Natural killer cell (primary cell): ENCODE measurements around the gene CDC42EP4. TPM values are rescaled to one million over a fixed set of nuclear protein-coding genes. Genes with fewer than 3 reads are reported as not detected.
A peak's percentile ranks its signal among the peaks of the same experiment; 100 is the strongest.
"Not testable (repeated sequence)": the region's sequence is repeated elsewhere in the genome, so short reads cannot be mapped to it uniquely, and the experiment has no call there.

Source experiments
- ATAC-seq, 3 donors: fragments of 150-1000 bp in 2 of 3; fragments of 200-7000 bp in 1 of 3; cut with Tn5 transposase; 1 replicate in 1 of 3; 2 replicates in 2 of 3; pipeline ENCODE4 v1.10.0; 2021; ENCODE audit warnings: mild to moderate bottlenecking in 2 of 3, moderate library complexity in 2 of 3
- DNase-seq, 2 donors: peaks; one replicate each; pipeline versions ENCODE4 v3.0.0 to v3.0.0-alpha.2; 2013 to 2021; ENCODE audit warnings: mixed read lengths in 1 of 2
- H3K27ac ChIP-seq: one replicate; pipeline ENCODE4 v1.5.1; 2013; ENCODE audit warnings: mild to moderate bottlenecking, low read length
- H3K27me3 ChIP-seq: one replicate; pipeline ENCODE4 v1.6.1; 2013; ENCODE audit warnings: low read length; ENCODE audit not compliant: control insufficient read depth, insufficient read depth
- H3K36me3 ChIP-seq: one replicate; pipeline ENCODE4 v1.6.1; 2013; ENCODE audit warnings: low read length; ENCODE audit not compliant: control insufficient read depth, insufficient read depth
- H3K4me1 ChIP-seq: one replicate; pipeline ENCODE4 v1.6.1; 2013; ENCODE audit warnings: low read length; ENCODE audit not compliant: control insufficient read depth, insufficient read depth
- H3K4me3 ChIP-seq: one replicate; pipeline ENCODE4 v1.5.1; 2013; ENCODE audit warnings: low read length
- H3K9me3 ChIP-seq: one replicate; pipeline ENCODE4 v1.6.1; 2013; ENCODE audit warnings: low read length; ENCODE audit not compliant: control insufficient read depth, insufficient read depth
- H3K27ac Mint-ChIP-seq, 2 donors: one replicate each; pipeline ENCODE4 v1.8.0; 2022; ENCODE audit warnings: mild to moderate bottlenecking in 2 of 2, mixed read lengths in 2 of 2, moderate library complexity in 1 of 2
- H3K27me3 Mint-ChIP-seq, 2 donors: one replicate each; pipeline ENCODE4 v1.8.0; 2022; ENCODE audit warnings: low read depth in 2 of 2, mixed read lengths in 2 of 2
- H3K36me3 Mint-ChIP-seq: one replicate; pipeline ENCODE4 v1.8.0; 2022; ENCODE audit warnings: mixed read lengths
- H3K4me1 Mint-ChIP-seq, 2 donors: one replicate each; pipeline ENCODE4 v1.8.0; 2022; ENCODE audit warnings: mixed read lengths in 2 of 2
- H3K4me3 Mint-ChIP-seq: one replicate; pipeline ENCODE4 v1.8.0; 2022; ENCODE audit warnings: mild to moderate bottlenecking, moderate library complexity, mixed read lengths
- H3K9me3 Mint-ChIP-seq, 2 donors: one replicate each; pipeline ENCODE4 v1.8.0; 2022; ENCODE audit warnings: mixed read lengths in 2 of 2
- WGBS: methylation state at CpG from one replicate; pipeline ENCODE4 v1.1.7; 2013; ENCODE audit warnings: missing lambda C conversion rate; ENCODE audit not compliant: insufficient coverage; 5-methylcytosine and 5-hydroxymethylcytosine counted together
- intact Hi-C: fragments of 100-400 bp; cut with micrococcal nuclease; formaldehyde crosslinking; loops from one replicate; pipeline ENCODE4 v1.14.2; 2022
- total RNA-seq, 4 donors: library from RNA; stranded (reverse); fragments of 120-200 nt in 1 of 4; gene quantifications; one replicate each; pipeline versions ENCODE4 v1.2.3 to v1.2.4, GENCODE V29; 2013 to 2022
- TF ChIP-seq, protein P1 (sequence below): fragments of 200-600 bp; IDR thresholded peaks from one replicate; pipeline ENCODE4 v1.8.0; 2022; ENCODE audit warnings: antibody characterized with exemption

Gene CDC42EP4
- total RNA-seq, 3 donors from 2014 or later (not counting 1 experiment from before 2014, with no cell fraction given), result 2.5 to 9.6 (median 4.4) TPM

DNA sequence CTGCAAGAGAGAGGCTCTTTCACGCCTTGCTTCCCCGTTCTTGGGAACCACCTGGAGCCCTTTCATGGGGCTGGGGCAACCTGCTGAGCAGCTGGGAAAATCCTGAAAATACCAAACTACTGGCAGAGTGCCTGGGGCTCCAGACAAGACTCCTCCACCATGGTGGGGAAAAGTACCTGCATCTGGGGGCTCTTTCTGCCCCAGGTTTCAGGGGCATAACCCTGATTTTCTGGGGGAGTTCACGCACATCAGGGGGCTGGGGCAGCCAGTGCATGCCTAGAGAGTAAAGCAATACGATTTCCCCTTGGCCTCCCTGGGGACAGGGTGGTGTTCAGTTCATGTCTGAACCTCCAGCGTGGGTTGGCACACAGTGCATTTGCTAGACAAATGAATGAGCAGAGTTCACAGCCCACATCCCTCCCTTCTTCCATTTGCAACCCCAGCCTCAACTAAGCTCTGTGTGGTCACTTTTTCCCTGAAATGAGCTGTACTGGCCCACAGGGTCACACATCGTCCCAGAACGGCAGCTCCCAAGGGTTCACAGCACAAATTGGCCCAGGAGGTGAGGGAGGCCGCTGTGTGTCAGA lies 5.2 kb upstream of the CDC42EP4 start:
- no peaks in the 10 kb centered on the region for H3K9me3 Mint-ChIP-seq
- intact Hi-C loops, result no loop called here
- no peak for DNase-seq

DNA sequence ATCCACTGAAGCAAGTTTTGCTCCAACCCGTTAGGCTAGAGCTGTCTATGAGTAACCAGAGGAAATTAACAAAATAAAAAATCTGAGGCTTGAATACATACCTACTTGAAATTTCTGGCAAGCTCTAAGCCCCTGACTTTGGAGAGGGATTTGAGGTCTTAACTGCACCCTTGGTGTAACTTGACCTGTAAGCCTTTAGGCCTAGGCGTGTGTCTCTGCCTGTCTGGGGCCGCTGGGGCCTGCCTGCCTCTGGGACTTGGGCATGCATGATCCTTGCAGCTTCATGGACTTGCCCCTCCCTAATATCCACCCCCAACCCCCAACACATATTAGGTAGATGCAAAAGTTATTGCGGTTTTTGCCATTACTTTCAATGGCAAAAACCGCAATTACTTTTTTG lies 3.7 kb upstream of the CDC42EP4 start:
- peaks cover under 1 to 1% of the 10 kb centered on the region in 2 donors for H3K4me1 Mint-ChIP-seq
- H3K9me3 Mint-ChIP-seq, result no peaks in the 10 kb centered on the region
- no peak for DNase-seq
- Histone ChIP-seq H3K4me3 (no peak overlapping the region), H3K27me3 (no peaks in the 10 kb centered on the region), H3K4me1 (peaks cover 11% of the 10 kb centered on the region), H3K9me3 (no peaks in the 10 kb centered on the region), H3K36me3 (no peaks in the 10 kb centered on the region), H3K27ac (no peak overlapping the region)
- no peak overlapping the region for H3K4me3 Mint-ChIP-seq
- TF ChIP-seq, protein P1, sequence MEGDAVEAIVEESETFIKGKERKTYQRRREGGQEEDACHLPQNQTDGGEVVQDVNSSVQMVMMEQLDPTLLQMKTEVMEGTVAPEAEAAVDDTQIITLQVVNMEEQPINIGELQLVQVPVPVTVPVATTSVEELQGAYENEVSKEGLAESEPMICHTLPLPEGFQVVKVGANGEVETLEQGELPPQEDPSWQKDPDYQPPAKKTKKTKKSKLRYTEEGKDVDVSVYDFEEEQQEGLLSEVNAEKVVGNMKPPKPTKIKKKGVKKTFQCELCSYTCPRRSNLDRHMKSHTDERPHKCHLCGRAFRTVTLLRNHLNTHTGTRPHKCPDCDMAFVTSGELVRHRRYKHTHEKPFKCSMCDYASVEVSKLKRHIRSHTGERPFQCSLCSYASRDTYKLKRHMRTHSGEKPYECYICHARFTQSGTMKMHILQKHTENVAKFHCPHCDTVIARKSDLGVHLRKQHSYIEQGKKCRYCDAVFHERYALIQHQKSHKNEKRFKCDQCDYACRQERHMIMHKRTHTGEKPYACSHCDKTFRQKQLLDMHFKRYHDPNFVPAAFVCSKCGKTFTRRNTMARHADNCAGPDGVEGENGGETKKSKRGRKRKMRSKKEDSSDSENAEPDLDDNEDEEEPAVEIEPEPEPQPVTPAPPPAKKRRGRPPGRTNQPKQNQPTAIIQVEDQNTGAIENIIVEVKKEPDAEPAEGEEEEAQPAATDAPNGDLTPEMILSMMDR, result no peak
- H3K27me3 Mint-ChIP-seq, result no peaks in the 10 kb centered on the region
- H3K27ac Mint-ChIP-seq, result peak overlapping the region in 1 of 2 donors; percentile 45
- intact Hi-C loops, result no loop called here
- no peak for ATAC-seq
- 64% methylated on average over 3 of the region's 5 CpGs for WGBS
- no peaks in the 10 kb centered on the region for H3K36me3 Mint-ChIP-seq

More for the DNA sequence above, 5.2 kb upstream of the CDC42EP4 start:
- Mint-ChIP-seq H3K27me3 (no peaks in the 10 kb centered on the region), H3K27ac (no peak overlapping the region), H3K36me3 (no peaks in the 10 kb centered on the region), H3K4me1 (no peaks in the 10 kb centered on the region), H3K4me3 (no peak overlapping the region)
- H3K4me3 ChIP-seq, result no peak overlapping the region
- peaks cover 4% of the 10 kb centered on the region for H3K4me1 ChIP-seq
- WGBS, result 59% methylated on average over 8 of the region's 8 CpGs
- no peaks in the 10 kb centered on the region for H3K27me3 ChIP-seq
- ATAC-seq, result no peak
- no peaks in the 10 kb centered on the region for H3K36me3 ChIP-seq
- TF ChIP-seq, protein P1, result no peak
- H3K27ac ChIP-seq, result no peak overlapping the region
- no peaks in the 10 kb centered on the region for H3K9me3 ChIP-seq

DNA sequence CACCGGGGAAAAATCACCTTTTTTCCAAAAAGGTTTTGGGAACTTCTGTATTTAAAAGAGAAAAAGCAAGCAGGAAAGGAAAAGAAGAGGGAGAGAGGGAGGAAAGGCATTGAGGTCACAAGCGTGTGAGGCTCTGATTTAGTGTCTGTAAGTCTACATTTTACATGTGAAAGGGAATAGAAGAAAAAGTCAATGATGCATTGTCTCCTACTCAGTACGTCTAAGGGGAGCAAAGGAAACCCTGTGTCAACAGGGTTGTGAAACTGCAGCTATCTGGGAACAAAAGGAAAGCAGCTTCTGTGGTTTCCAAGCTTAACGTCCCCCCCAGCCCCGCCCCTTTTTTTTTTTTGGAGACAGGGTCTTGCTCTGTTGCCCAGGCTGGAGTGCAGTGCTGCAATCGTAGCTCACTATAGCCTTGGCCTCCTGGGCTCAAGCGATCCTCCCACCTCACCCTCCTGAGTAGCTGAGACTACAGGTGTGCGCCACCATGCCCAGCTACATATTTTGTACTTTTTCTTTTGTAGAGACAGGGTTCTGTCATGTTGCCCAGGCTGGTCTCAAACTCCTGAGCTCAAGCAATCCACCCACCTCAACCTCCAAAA lies 1.8 kb upstream of the CDC42EP4 start:
- DNase-seq (no peak), ATAC-seq (no peak)
- Histone ChIP-seq H3K36me3 (no peaks in the 10 kb centered on the region), H3K9me3 (no peaks in the 10 kb centered on the region), H3K27ac (no peak overlapping the region), H3K4me1 (peaks cover 22% of the 10 kb centered on the region), H3K4me3 (no peak overlapping the region), H3K27me3 (peaks cover 3% of the 10 kb centered on the region)
- Mint-ChIP-seq H3K9me3 (no peaks in the 10 kb centered on the region), H3K4me1 (peaks cover 7 to 15% of the 10 kb centered on the region in 2 donors), H3K36me3 (no peaks in the 10 kb centered on the region), H3K27me3 (peaks cover 0 to 3% of the 10 kb centered on the region in 2 donors), H3K4me3 (peak overlapping the region; percentile 48), H3K27ac (no peak overlapping the region)
- TF ChIP-seq, protein P1, result no peak
- intact Hi-C loops, result no loop called here
- WGBS, result 67% methylated on average over 8 of the region's 8 CpGs

DNA sequence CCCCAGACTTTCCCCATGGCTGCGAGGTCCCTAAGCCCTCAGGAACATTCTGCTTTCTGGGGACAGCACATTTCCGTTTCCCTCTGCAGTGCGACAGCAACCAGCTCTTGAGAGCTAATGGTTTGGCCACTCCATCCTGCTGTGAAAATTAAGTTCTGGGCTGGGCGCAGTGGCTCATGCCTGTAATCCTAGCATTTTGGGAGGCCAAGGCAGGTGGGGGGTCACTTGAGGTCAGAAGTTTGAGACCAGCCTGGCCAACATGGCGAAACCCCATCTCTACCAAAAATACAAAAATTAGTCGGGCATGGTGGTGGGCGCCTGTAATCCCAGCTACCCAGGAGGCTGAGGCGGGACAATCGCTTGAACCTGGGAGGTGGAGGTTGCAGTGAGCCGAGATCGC lies 1.1 kb upstream of the CDC42EP4 start:
- H3K36me3 ChIP-seq, ATAC-seq, H3K9me3 ChIP-seq, H3K4me3 ChIP-seq, H3K27me3 Mint-ChIP-seq, intact Hi-C loops, H3K27me3 ChIP-seq, H3K36me3 Mint-ChIP-seq, DNase-seq, H3K27ac ChIP-seq, H3K9me3 Mint-ChIP-seq: not testable (repeated sequence)
- H3K27ac Mint-ChIP-seq, result peak overlapping the region in 1 of 2 donors; percentile 66
- H3K4me1 ChIP-seq, result peaks cover 22% of the 10 kb centered on the region
- peak overlapping the region; percentile 82 for H3K4me3 Mint-ChIP-seq
- H3K4me1 Mint-ChIP-seq, result peaks cover 7 to 15% of the 10 kb centered on the region in 2 donors
- 79% methylated on average over 5 of the region's 11 CpGs for WGBS
